ENCODE measurements around the gene FZD7. TPM values are rescaled to one million over a fixed set of nuclear protein-coding genes. Genes with fewer than 3 reads are reported as not detected.
A peak's percentile ranks its signal among the peaks of the same experiment; 100 is the strongest.

Gene FZD7
- total RNA-seq (2014; rRNA removed) (4.8 and 5.5 TPM in 2 replicates), Bru-seq, nascent RNA (percentile 36 among the genes with signal in this experiment), BruChase-seq, experiment 1, labeled RNA remaining after a 6-hour chase (percentile 59 among the genes with signal in this experiment), BruChase-seq, experiment 2, labeled RNA remaining after a 2-hour chase (percentile 54 among the genes with signal in this experiment)
- long read RNA-seq, transcript FZD7-201 (1 exons, 3,859 nt) = major isoform, 8 of 8 reads
- long read RNA-seq, partial matches to known transcripts = 0 of 8 reads
- long read RNA-seq, other reads (novel, unspliced or antisense) = 0 of 8 reads

DNA sequence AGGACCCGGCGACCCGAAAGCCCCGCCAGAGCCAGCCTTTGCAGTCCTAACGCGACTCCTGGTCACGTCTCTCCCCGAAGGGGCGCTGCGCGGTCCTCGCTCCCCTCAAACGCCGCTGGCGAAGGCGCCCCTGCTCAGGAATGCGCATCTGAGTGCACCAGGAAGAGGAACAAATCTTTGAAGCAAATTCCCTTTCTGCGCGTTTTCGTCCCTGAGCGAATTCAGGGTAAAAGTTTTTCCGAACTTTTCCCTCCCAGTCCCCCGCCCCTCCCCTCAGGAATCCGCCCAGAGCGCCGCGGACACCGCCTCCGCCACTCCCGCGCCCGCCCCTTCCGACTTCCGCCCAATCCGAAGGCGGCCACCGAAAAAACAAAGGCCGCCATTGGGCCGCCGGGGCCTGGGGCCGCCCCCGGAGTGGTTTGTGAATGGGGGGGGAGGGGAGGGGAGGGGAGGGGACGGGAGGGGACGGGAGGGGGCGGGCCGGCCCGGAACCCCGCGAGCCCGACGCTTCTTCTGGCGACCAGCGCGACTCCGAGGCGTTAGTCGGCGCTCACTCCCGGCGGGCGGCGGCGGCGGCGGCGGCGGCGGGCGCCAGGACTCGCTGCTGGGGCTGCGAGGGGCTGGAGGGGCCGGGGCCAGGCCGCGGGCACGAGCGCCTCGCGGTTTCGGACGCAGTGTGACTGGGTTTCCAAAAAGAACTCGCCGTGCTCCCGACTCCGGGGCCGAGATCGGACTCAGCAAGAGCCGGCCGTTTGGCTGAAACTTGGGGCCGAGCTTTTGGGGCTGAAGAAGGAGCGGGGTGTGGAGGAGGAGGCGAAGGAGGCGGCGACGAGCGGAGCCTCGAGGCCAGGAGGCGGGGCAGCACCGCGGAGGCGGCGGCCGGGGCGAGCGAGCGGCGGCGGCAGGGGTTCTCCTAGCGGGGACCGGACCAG, at the start of gene FZD7:
TSS of gene FZD7 (plus strand) at position 539 of the 932 bp plus-strand sequence. CDS start 793 bp downstream, outside the sequence.
- no peaks in the 10 kb centered on the region for H4K20me1 ChIP-seq (ENCODE audit: low read length)
- no TSS peak for BruUV-seq (replicated peaks)
- ChIA-PET CTCF (no interaction called here), POLR2A (ENCODE audit: unreplicated experiment) (interaction anchor here (0.6 kb wide), 1 partner anchor 142 kb away, joined by 3 read pairs; no protein-coding TSS in a partner anchor)
- no peaks in the 10 kb centered on the region for H3K79me2 ChIP-seq (ENCODE audit: low read length)
- H2AFZ ChIP-seq (ENCODE audit: low read length) = peak within 1 kb of the TSS; percentile 100
- H3K9me3 ChIP-seq (ENCODE audit: low read length) = no peaks in the 10 kb centered on the region
- DNase-seq = peak; percentile 89
- peak within 1 kb of the TSS; percentile 98 for H3K4me3 ChIP-seq (ENCODE audit: low read length)
- no peaks in the 10 kb centered on the region for H3K36me3 ChIP-seq (ENCODE audit: low read depth, low read length)
- H3F3A ChIP-seq (ENCODE audit: low read length, unreplicated experiment) = no peaks in the 10 kb centered on the region
- no peaks in the 10 kb centered on the region for H3K9me2 ChIP-seq (replicated peaks; ENCODE audit: low read length)
- no peak within 1 kb of the TSS for H3K27ac ChIP-seq (ENCODE audit: low read length)
- TF ChIP-seq EZH2phosphoT487 (IDR thresholded peaks at IDR 0.05; ENCODE audit: borderline replicate concordance, low read length) = no peak
- TF ChIP-seq, protein P1, sequence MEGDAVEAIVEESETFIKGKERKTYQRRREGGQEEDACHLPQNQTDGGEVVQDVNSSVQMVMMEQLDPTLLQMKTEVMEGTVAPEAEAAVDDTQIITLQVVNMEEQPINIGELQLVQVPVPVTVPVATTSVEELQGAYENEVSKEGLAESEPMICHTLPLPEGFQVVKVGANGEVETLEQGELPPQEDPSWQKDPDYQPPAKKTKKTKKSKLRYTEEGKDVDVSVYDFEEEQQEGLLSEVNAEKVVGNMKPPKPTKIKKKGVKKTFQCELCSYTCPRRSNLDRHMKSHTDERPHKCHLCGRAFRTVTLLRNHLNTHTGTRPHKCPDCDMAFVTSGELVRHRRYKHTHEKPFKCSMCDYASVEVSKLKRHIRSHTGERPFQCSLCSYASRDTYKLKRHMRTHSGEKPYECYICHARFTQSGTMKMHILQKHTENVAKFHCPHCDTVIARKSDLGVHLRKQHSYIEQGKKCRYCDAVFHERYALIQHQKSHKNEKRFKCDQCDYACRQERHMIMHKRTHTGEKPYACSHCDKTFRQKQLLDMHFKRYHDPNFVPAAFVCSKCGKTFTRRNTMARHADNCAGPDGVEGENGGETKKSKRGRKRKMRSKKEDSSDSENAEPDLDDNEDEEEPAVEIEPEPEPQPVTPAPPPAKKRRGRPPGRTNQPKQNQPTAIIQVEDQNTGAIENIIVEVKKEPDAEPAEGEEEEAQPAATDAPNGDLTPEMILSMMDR (conservative IDR thresholded peaks at IDR 0.05; ENCODE audit: low read depth, low read length) = peak; percentile 29
- no peak for TF ChIP-seq EZH2 (IDR thresholded peaks at IDR 0.05; ENCODE audit: low read length, unreplicated experiment)
- H3K27me3 ChIP-seq (ENCODE audit: low read length) = no peaks in the 10 kb centered on the region
- ATAC-seq = peak; percentile 83
- peak within 1 kb of the TSS; percentile 63 for H3K9ac ChIP-seq (ENCODE audit: low read length)
- H3K4me1 ChIP-seq (ENCODE audit: insufficient read depth, low read length) = peaks cover 18% of the 10 kb centered on the region
- H3K4me2 ChIP-seq (ENCODE audit: low read length) = peak within 1 kb of the TSS; percentile 99
- intact Hi-C loops (cut with micrococcal nuclease) = no loop called here

DNA sequence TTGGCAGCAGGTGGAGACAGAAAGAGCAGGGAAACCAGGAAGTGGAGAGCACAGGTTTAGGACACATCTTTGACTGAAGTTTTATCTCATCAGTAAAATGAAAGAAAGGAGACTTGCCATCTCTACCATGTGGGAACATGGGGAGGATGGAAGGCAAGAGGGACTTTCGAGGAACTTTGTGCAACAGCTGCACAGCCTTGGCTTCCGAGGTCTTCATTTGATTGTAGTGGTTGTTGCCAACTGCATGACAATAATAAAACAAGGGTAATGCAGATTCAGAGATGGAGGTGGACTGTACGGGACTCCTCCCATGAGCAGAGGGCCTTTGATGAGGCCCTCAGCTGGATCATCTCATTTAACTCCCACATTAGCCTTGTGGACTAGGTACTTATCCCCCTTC, 49.3 kb upstream of the FZD7 start:
- no peak overlapping the region for H3K4me2 ChIP-seq (ENCODE audit: low read length)
- H3K36me3 ChIP-seq (ENCODE audit: low read depth, low read length) = no peaks in the 10 kb centered on the region
- H3K4me3 ChIP-seq (ENCODE audit: low read length) = no peak overlapping the region
- no peak overlapping the region for H3K27ac ChIP-seq (ENCODE audit: low read length)
- DNase-seq (no peak), ATAC-seq (no peak)
- no peaks in the 10 kb centered on the region for H3K9me2 ChIP-seq (replicated peaks; ENCODE audit: low read length)
- TF ChIP-seq EZH2 (IDR thresholded peaks at IDR 0.05; ENCODE audit: low read length, unreplicated experiment) (no peak), EZH2phosphoT487 (IDR thresholded peaks at IDR 0.05; ENCODE audit: borderline replicate concordance, low read length) (no peak)
- TF ChIP-seq, protein P1 (conservative IDR thresholded peaks at IDR 0.05; ENCODE audit: low read depth, low read length) = no peak
- no peaks in the 10 kb centered on the region for H4K20me1 ChIP-seq (ENCODE audit: low read length)
- ChIA-PET POLR2A (ENCODE audit: unreplicated experiment) (no interaction called here), CTCF (no interaction called here)
- no peaks in the 10 kb centered on the region for H3K9me3 ChIP-seq (ENCODE audit: low read length)
- no peak overlapping the region for H2AFZ ChIP-seq (ENCODE audit: low read length)
- H3K79me2 ChIP-seq (ENCODE audit: low read length) = no peaks in the 10 kb centered on the region
- H3F3A ChIP-seq (ENCODE audit: low read length, unreplicated experiment) = no peaks in the 10 kb centered on the region
- H3K27me3 ChIP-seq (ENCODE audit: low read length) = no peaks in the 10 kb centered on the region
- no peaks in the 10 kb centered on the region for H3K4me1 ChIP-seq (ENCODE audit: insufficient read depth, low read length)
- H3K9ac ChIP-seq (ENCODE audit: low read length) = no peak overlapping the region
- intact Hi-C loops (cut with micrococcal nuclease) = no loop called here
- no TSS peak for BruUV-seq (replicated peaks)

Data from PC-3 (cell line).